Sigmoid colon (tissue), 7 donors: Measurements from ENCODE around the gene FTCDNL1. TPM values are rescaled to one million over a fixed set of nuclear protein-coding genes. Genes with fewer than 3 reads are reported as not detected.

Source experiments
- DNase-seq: peaks from one replicate; pipeline ENCODE4 v3.0.0-alpha.2; 2019
- H3K27ac ChIP-seq, 4 donors: fragments of 200-600 bp; sonication (generic); one replicate each; pipeline ENCODE4 v1.5.1; 2016 to 2019; ENCODE audit warnings: mild to moderate bottlenecking in 1 of 4
- H3K27me3 ChIP-seq, 3 donors: fragments of 200-600 bp; sonication (generic); one replicate each; pipeline ENCODE4 v1.5.1; 2019; ENCODE audit warnings: mild to moderate bottlenecking in 1 of 3
- H3K36me3 ChIP-seq, 4 donors: fragments of 200-600 bp; sonication (generic); one replicate each; pipeline ENCODE4 v1.5.1; 2016 to 2019
- H3K4me1 ChIP-seq, 4 donors: fragments of 200-600 bp; sonication (generic); one replicate each; pipeline ENCODE4 v1.5.1; 2017 to 2019
- H3K4me3 ChIP-seq, 4 donors: fragments of 200-600 bp; sonication (generic); one replicate each; pipeline ENCODE4 v1.5.1; 2017 to 2019; ENCODE audit warnings: mild to moderate bottlenecking in 2 of 4, moderate library complexity in 1 of 4
- H3K9me3 ChIP-seq, 4 donors: fragments of 200-600 bp in 3 of 4; sonication (generic) in 3 of 4; one replicate each; pipeline versions ENCODE4 v1.5.1 to v1.6.1; 2013 to 2019
- EP300 ChIP-seq, 4 donors: sonication (generic); formaldehyde crosslinking; IDR thresholded peaks; one replicate each; pipeline ENCODE4 v1.6.1; 2017; ENCODE audit warnings: antibody characterized with exemption in 4 of 4
- POLR2A ChIP-seq, 2 donors: fragments of 450-650 bp; IDR thresholded peaks; one replicate each; pipeline ENCODE4 v1.6.1; 2016; ENCODE audit warnings: antibody characterized with exemption in 2 of 2, mild to moderate bottlenecking in 2 of 2, moderate library complexity in 2 of 2
- POLR2AphosphoS5 ChIP-seq, 4 donors: sonication (generic); formaldehyde crosslinking; IDR thresholded peaks; one replicate each; pipeline ENCODE4 v1.6.1; 2017; ENCODE audit warnings: antibody characterized with exemption in 4 of 4
- WGBS, 2 donors: extraction: QIAGEN DNeasy Blood & Tissue Kit; methylation state at CpG; one replicate each; pipeline ENCODE4 v1.1.7; 2013; 5-methylcytosine and 5-hydroxymethylcytosine counted together
- intact Hi-C: fragments of 100-400 bp; cut with DNase I; formaldehyde crosslinking; loops from one replicate; pipeline ENCODE4 v1.15.1; 2023
- polyA plus RNA-seq, 3 donors: library from polyadenylated mRNA; stranded (reverse); fragments of 200-250 nt; gene quantifications; one replicate each; pipeline ENCODE4 v1.2.3, GENCODE V29; 2013
- total RNA-seq, 4 donors: library from RNA; depleted of rRNA; stranded (reverse); fragments of >200 nt; gene quantifications; one replicate each; pipeline ENCODE4 v1.1.0, GENCODE V29; 2016
- TF ChIP-seq, protein P1 (sequence below), 4 experiments: fragments of 450-650 bp in 3 of 4; fragments of 200-600 bp in 1 of 4; IDR thresholded peaks; one replicate each; pipeline ENCODE4 v1.5.1; 2016 to 2019; ENCODE audit warnings: antibody characterized with exemption in 4 of 4, mild to moderate bottlenecking in 3 of 4, moderate library complexity in 2 of 4
- donor health status: healthy with polysubstance abuse.
- donor health status: Bipolar disorder and iron deficiency.
- donor health status: healthy.

The FTCDNL1 gene
- total and polyA plus RNA-seq, 7 donors: 1.1 to 5.0 (median 2.3) TPM; not detected in 1

DNA sequence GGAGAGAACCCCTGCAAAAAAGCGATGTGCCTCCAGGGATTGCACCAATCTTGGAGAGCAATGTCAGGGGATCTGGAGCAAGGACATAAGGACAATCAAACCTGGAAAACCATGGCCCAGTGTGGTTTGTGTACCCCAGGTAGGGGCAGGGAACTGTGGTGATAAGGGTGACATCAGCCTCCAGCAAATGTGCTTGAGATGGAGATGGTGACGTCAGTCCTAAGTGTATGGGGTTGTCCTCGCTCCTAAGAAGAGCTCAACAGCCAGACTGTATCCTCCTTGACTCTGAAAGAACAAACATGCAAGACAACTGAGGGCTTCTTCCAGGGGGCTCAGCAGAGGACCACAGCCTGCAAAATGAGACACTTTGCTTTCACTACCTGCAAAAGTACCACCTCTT, 71.4 kb downstream of the FTCDNL1 start:
- intact Hi-C loops: no loop called here
- Histone ChIP-seq H3K36me3 (no peaks in the 10 kb centered on the region), H3K4me3 (no peak overlapping the region), H3K27ac (no peak overlapping the region), H3K9me3 (no peaks in the 10 kb centered on the region), H3K27me3 (no peaks in the 10 kb centered on the region), H3K4me1 (no peaks in the 10 kb centered on the region)
- TF ChIP-seq, protein P1, sequence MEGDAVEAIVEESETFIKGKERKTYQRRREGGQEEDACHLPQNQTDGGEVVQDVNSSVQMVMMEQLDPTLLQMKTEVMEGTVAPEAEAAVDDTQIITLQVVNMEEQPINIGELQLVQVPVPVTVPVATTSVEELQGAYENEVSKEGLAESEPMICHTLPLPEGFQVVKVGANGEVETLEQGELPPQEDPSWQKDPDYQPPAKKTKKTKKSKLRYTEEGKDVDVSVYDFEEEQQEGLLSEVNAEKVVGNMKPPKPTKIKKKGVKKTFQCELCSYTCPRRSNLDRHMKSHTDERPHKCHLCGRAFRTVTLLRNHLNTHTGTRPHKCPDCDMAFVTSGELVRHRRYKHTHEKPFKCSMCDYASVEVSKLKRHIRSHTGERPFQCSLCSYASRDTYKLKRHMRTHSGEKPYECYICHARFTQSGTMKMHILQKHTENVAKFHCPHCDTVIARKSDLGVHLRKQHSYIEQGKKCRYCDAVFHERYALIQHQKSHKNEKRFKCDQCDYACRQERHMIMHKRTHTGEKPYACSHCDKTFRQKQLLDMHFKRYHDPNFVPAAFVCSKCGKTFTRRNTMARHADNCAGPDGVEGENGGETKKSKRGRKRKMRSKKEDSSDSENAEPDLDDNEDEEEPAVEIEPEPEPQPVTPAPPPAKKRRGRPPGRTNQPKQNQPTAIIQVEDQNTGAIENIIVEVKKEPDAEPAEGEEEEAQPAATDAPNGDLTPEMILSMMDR (IDR thresholded peaks at IDR 0.05): no peak
- TF ChIP-seq EP300 (IDR thresholded peaks at IDR 0.05): no peak
- no peak for DNase-seq
- whole genome bisulfite sequencing, 2 donors: 94% methylated on average over 3 of the region's 3 CpGs

GRCh38 chr2:199778655-199779054, 72.3 kb downstream of the FTCDNL1 start:
- TF ChIP-seq, protein P1 (IDR thresholded peaks at IDR 0.05): no peak
- TF ChIP-seq EP300 (IDR thresholded peaks at IDR 0.05) (no peak), POLR2A (IDR thresholded peaks at IDR 0.05) (no peak), POLR2AphosphoS5 (IDR thresholded peaks at IDR 0.05) (no peak)
- WGBS, 2 donors: 88 to 91% methylated on average over 3 of the region's 3 CpGs
- Histone ChIP-seq H3K36me3 (no peaks in the 10 kb centered on the region), H3K27me3 (no peaks in the 10 kb centered on the region), H3K27ac (no peak overlapping the region), H3K9me3 (no peaks in the 10 kb centered on the region), H3K4me1 (no peaks in the 10 kb centered on the region), H3K4me3 (no peak overlapping the region)
- DNase-seq: no peak
- intact Hi-C loops: no loop called here

- no peak for DNase-seq
- Histone ChIP-seq H3K36me3 (no peaks in the 10 kb centered on the region), H3K27me3 (no peaks in the 10 kb centered on the region), H3K9me3 (no peaks in the 10 kb centered on the region), H3K4me1 (no peaks in the 10 kb centered on the region), H3K27ac (no peak overlapping the region), H3K4me3 (no peak overlapping the region)
- WGBS, 2 donors: 62 to 81% methylated on average over 2 of the region's 2 CpGs
- intact Hi-C loops: no loop called here
- TF ChIP-seq EP300 (IDR thresholded peaks at IDR 0.05): no peak
- TF ChIP-seq, protein P1 (IDR thresholded peaks at IDR 0.05): no peak
- TF ChIP-seq POLR2A (IDR thresholded peaks at IDR 0.05): no peak
- TF ChIP-seq POLR2AphosphoS5 (IDR thresholded peaks at IDR 0.05): no peak
Measured at GRCh38 chr2:199777916-199778315, 73.1 kb downstream of the FTCDNL1 start.

DNA sequence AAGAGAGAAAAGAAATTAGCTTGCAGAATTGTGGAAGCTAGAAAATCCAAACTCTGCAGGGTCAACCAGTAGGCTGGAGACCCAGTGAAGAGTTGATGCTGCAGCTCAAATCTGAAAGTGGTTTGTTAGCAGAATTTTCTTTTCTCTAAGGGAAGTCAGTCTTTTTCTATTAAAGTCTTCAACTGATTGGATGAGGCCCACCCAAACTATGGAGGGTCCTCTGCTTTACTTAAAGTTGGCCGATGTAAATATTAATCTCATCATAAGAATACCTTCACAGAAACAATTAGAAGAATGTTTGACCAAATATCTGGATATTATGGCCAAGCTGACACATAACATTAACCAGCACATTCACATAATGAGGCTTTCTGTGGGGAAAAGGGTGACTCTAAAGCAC, 73.7 kb downstream of the FTCDNL1 start:
- no peaks in the 10 kb centered on the region for H3K36me3 ChIP-seq
- WGBS, 2 donors: 94 to 99% methylated on average over 1 of the region's 1 CpG
- no peak for TF ChIP-seq EP300 (IDR thresholded peaks at IDR 0.05)
- TF ChIP-seq, protein P1 (IDR thresholded peaks at IDR 0.05): no peak
- no peak for TF ChIP-seq POLR2AphosphoS5 (IDR thresholded peaks at IDR 0.05)
- no peak for TF ChIP-seq POLR2A (IDR thresholded peaks at IDR 0.05)
- DNase-seq: no peak
- no peaks in the 10 kb centered on the region for H3K27me3 ChIP-seq
- H3K4me1 ChIP-seq: no peaks in the 10 kb centered on the region
- intact Hi-C loops: no loop called here
- no peaks in the 10 kb centered on the region for H3K9me3 ChIP-seq
- no peak overlapping the region for H3K27ac ChIP-seq
- H3K4me3 ChIP-seq: no peak overlapping the region

DNA sequence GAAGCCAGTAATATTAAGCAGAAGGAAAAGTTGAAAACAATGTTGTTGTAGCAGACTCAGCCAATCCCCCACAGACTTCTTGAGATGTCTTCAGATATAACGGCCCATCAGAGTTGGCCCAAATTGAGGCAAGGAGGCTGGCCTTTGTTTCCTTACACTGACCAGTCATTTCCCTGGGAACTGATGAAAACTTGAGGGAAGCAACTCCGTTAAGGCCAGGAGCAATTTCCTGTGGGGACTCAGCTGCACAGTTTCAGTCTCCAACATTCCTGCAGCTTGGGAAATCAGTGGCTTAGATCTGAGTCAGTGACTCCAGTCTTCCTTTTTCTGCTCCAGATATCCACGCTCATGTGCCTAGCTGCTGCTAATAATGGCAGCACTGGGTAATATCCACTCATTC, 75.7 kb downstream of the FTCDNL1 start:
- TF ChIP-seq EP300 (IDR thresholded peaks at IDR 0.05) (no peak), POLR2A (IDR thresholded peaks at IDR 0.05) (no peak), POLR2AphosphoS5 (IDR thresholded peaks at IDR 0.05) (no peak)
- TF ChIP-seq, protein P1 (IDR thresholded peaks at IDR 0.05): no peak
- H3K27me3 ChIP-seq: no peaks in the 10 kb centered on the region
- no peak overlapping the region for H3K27ac ChIP-seq
- no peak overlapping the region for H3K4me3 ChIP-seq
- no peaks in the 10 kb centered on the region for H3K4me1 ChIP-seq
- intact Hi-C loops: no loop called here
- no peaks in the 10 kb centered on the region for H3K36me3 ChIP-seq
- H3K9me3 ChIP-seq: no peaks in the 10 kb centered on the region
- WGBS, 2 donors: 85 to 89% methylated on average over 3 of the region's 3 CpGs
- no peak for DNase-seq
